Activated CD4-positive, CD25-positive, alpha-beta regulatory T cell treated with anti-CD3 and anti-CD28 coated beads, Interleukin-2, amount 50 U/mL, for 72 hours (primary cell): ENCODE results near the gene CLEC3A.
"Not testable (repeated sequence)": the region's sequence is repeated elsewhere in the genome, so short reads cannot be mapped to it uniquely, and the experiment has no call there.

Experiments
- DNase-seq: peaks from one replicate; pipeline ENCODE4 v3.0.0; 2021

The CLEC3A gene

DNA sequence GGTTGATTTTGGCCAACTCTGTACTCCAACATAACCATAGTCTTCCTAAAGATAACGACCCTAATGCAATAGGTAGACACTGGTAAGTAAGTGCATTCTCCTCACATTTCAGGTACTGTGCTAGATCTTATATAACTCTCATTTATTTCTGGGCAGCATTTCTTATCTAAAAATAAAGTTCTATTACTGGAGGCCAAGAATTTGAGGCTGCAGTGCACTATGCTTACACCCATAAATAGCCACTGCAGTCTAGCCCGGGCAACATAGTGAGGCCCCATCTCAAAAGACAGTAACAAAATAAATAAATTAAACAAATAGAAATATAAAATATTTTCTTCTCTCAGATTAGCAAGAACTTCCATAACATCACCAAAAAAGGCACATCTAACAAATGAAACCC, 12.7 kb downstream of the CLEC3A start:
- DNase-seq: no peak

DNA sequence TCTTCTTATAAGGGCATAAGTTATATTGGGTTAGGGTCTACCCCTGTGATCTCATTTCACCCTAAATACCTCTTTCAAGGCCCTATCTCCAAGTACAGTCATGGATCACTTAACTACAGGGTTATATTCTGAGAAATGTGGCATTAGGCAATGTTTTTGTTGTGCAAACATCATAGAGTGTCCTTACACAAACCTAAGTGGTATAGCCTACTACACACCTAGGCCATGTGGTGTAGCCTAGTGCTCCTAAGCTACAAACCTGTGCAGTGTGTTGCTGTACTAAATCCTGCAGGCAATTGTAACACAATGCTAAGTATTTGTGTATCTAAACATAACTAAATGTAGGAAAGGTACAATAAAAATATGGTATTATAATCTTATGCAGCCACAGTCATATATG, 18.0 kb downstream of the CLEC3A start:
- no peak for DNase-seq

DNA sequence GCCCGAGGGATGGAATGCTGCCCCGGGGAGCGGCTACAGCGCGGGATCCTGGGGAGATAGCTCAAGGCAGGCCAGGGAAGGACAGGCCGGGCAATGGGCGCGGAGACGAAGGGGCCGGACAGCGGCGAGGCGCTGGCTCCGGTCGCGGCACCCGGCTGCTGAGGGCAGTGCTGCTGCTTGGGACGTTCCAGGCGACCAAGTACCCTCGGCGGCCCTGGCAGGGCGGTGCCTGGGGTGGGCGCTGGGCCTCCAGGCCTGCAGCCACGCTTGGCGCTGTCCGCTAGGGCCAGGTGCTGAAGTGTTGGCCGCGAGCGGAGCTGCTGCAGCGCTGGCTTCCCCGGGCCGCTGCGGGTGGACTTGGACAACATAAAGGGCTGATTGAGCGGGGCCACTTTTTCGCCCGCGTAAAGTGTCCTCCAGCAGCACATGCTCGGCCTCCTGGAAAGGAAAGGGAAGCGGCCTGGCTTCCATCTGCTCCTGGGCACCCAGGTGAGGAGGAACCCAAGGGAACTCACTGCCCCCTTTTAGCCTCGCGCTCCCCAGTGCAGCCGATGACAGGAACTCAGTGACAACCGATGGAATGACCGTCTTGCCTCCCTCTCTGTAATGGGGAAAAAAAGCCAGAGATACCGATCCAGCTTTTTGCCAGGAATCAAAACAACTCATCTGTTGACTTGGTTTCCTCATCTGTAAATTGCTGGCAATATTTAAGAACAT, 23.7 kb downstream of the CLEC3A start:
- no peak for DNase-seq

DNA sequence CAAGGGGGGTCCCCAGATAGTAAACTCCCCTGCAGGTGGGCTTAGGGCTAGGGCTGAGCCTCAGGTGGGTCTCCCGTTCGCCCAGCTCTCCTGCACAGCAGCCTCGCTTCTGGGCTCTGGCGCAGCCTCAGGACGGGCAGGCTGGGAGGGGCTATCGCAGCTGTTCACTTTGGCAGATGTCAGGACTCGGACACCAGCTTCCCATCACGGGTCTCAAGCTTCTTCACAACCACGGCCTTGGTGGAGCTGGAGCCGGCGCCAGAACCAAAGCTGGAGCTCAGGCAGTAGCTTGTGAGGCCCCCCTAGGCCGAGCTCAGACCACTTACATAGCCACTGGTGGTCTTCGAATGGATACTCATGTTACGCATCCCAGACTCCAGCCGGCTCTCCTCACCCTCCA, 26.0 kb downstream of the CLEC3A start:
- no peak for DNase-seq

DNA sequence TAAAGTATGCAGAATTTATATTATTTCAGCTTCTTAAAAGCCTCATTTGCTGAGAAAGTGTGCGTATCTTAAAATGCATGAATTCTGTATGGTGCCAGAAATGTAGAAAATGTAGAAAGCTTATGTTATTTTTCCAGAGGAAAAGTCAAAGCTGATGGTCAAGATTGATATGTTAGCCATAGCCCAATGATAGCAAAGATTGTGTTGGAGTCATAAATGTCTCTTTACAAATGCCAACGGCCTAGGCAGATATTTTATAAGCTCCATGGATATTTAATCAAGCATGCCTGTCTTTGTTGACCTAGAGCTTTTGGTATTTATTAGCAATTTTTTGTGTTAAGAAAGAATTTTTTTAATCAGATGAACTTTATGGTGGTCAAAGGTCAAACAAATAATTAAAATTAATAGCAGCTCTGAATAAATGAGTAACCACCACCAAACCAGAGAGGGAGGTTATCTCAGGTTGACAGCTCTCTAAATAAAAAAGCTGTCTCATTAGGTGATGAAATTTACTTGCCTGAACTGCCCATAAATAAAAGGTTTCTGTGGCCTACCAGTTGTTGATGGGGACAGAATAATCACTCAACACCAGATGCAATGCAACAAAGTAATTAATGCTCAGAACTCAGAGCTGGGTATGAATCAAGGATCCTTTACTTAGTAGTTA, 28.5 kb downstream of the CLEC3A start:
- no peak for DNase-seq

DNA sequence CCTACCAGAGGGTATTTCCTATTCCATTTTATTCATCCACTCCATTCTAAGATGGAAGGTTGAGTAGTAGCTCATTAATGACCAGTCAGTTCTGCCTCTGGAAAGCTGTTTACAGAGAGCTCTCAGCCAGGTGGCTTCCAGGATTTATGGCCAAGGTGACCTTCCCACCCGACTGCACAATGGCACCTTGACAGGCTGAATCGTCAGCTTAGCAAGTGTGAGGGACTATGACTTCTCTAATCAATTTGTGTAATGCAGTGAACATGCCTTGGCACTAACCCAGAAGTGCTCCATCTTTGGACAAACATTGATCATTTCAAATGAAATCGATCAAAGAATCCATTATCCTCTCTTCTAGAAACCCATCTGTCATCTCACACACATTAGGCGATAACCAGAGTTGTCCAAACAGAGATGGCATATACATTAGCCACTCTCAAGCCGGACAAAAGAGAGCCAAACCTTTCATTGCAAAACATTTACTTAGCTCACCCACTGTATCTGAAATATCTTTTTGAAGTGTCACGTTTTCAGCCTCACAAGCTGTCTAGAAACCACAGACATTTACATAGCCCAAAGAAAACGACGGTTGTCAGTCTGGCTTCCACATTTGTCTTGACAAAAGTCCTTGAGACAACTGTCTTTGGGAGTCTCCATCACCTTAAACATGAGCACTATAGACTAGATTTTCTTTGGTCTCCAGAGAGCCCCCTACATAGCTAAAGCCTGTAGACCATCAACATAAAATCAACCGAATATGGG, 35.6 kb downstream of the CLEC3A start:
- DNase-seq: no peak

DNA sequence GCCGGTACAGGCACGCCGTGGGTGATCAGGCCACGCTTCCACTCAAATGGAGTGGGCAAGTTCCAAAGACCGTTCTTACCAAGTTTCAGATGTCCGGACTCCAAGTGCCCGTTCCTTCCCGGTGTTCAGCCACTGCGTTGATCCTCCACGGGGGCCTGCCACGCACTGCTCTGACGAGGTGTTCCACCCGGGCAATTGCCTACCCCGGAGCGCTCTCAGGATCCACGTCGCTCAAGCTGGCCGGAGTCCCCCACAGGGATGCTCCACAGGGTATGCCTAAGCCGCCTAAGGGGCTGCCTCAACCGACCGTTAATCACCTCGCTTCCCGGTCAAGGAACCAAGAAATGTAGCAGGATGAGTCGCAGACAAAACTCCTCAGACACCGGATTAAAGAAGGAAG, 37.5 kb downstream of the CLEC3A start:
- DNase-seq: not testable (repeated sequence)

DNA sequence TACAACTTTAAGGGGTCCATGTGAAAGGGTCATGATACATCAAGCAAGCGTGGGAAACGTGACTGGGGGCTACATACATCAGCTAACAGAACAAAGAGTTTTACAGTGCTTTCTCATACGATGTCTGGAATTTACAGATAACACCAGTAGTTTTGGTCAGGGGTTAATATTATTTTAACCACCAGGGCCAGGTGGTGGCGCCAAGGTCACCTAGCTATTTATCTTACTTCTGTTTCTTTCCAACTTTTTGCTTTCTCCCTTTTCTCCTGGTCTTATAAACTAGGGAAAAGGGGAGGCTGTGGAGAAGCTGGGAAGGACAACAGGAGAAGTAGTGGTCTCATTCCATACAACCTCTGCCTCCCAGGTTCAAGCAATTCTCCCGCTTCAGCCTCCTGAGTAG, 37.9 kb downstream of the CLEC3A start:
- DNase-seq: no peak

DNA sequence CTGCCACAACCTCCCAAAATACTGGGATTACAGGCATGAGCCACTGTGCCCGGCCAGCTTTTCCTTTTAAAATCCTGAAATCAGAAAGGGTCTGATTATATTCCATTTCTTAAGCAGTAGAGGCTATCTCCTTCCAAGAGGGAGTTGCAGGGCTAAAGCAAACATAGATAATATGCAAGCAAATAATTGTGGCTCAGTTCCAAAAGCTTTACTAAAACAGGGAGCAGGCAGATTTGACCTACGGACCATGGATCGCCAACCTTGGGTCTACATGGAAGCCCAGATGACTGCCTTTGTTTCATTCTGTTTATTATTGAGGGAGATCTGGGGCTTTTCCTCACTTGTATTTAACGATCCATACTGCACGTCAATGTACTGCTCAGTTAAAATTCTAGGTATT, 38.5 kb downstream of the CLEC3A start:
- DNase-seq: no peak

DNA sequence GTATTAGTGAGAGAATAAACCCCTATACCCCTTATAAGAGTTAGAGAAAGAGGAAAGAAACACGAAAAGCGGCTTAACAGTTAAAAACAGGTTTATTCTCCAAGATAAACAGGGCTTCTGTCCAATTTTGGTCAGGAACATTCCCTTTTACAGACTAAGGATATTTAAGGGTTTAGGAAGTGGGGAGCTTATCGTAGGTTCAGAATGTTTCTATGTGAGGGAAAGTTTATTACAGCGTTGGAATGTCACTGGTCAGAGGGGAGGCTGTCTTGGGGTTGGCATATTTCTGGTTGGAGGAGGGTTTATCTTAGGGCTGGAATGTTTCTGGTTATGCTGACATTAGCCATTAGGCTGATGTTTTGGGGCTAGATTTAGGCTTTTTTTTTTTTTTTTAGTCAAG, 43.0 kb downstream of the CLEC3A start:
- DNase-seq: no peak

DNA sequence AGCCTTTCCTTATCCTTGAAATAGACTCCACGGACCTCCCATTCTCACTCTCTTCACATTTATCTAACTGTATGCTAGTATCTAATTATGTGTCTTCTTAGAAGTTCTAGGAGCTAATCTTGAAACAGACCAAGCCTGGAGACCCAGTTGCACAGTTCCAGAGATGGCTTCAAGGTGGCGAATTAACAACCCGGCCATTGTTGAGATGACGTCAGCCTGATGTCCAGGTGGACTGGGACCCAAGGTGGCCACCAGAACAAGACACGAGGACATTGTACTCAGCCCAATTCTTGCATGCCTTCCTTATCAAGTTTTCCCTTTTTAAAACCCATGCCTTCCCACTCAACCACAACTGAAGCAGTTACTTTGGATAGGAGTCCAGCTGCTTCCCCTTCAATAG, 47.6 kb downstream of the CLEC3A start:
- no peak for DNase-seq

DNA sequence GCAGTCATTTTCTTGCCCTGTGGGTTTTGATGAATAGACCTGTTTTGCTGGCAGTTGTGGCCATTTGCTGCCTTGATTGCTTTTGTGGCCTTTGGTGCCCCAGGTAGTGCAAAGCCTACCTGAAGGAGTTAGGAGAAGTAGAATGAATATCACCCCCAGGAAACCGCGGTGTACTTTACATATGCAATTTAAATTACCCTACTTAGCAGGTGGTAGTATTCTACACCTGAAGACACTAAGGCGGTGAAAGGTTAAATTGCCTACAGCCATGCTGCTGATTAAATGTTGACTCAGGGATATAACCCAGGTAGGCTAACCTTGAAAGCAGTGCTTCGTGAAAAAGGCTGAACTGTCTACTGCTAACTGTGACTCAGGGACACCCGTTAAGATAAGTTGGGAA, 49.9 kb downstream of the CLEC3A start:
- no peak for DNase-seq

DNA sequence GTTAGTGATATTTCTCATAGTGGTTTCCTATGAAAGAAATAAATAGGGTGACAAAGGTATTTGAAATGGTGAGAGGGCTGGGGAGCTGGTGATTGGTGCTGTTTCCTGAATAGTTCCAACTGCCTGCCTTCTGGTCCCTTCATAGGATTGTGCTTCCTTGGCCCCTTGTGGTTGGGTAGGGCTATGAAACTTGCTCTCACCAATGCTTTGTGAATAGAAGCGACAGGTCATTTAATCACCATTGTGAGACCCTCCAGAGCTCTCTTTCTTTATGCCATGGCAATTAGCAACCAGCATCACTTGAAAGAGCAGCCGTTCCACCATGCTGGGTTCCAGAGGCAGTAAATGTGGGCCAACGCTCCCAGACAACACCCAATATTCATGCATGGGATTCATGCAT, 53.5 kb downstream of the CLEC3A start:
- no peak for DNase-seq

DNA sequence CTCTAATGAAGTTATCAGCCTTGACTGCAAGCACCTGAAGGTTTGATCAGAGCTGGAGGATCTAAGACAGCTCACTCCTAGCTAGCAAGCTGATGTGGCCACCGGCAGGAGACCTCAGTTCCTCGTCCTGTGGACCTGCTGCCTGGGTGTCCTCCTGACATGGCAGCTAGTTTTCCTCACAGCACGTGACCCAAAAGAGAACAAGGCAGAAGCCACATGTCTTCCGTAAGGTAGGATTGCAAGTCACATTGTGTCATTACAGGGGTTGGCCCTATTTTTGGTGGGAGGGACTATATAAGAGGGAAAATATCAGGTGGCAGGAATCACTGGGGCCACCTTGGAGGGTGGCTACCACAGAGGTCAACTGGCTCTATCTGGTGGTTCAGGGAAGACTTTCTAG, 59.0 kb downstream of the CLEC3A start:
- no peak for DNase-seq
